Testis (tissue), 3 donors: ENCODE measurements around the gene THEMIS. TPM values are rescaled to one million over a fixed set of nuclear protein-coding genes. Genes with fewer than 3 reads are reported as not detected.

Experiments
- DNase-seq: peaks from one replicate; pipeline ENCODE4 v3.0.0-alpha.2; 2019
- H3K27ac ChIP-seq, 2 donors: fragments of 200-600 bp; sonication (generic); one replicate each; pipeline ENCODE4 v1.5.1; 2019
- H3K27me3 ChIP-seq: fragments of 200-600 bp; sonication (generic); one replicate; pipeline ENCODE4 v1.5.1; 2019
- H3K36me3 ChIP-seq: fragments of 200-600 bp; sonication (generic); one replicate; pipeline ENCODE4 v1.5.1; 2017; ENCODE audit warnings: low read depth; ENCODE audit errors: missing control alignments
- H3K4me1 ChIP-seq: fragments of 200-600 bp; sonication (generic); one replicate; pipeline ENCODE4 v1.5.1; 2019
- H3K4me3 ChIP-seq, 2 donors: fragments of 200-600 bp; sonication (generic); one replicate each; pipeline ENCODE4 v1.5.1; 2017 to 2019
- H3K9me3 ChIP-seq: fragments of 200-600 bp; sonication (generic); one replicate; pipeline ENCODE4 v1.5.1; 2017
- CTCF ChIP-seq, 3 experiments: fragments of 450-650 bp in 2 of 3; fragments of 200-600 bp in 1 of 3; sonication (generic) in 1 of 3; IDR thresholded peaks; one replicate each; pipeline ENCODE4 v1.5.1; 2016 to 2019; ENCODE audit warnings: antibody characterized with exemption in 3 of 3, mild to moderate bottlenecking in 2 of 3, moderate library complexity in 1 of 3
- POLR2A ChIP-seq: fragments of 450-650 bp; IDR thresholded peaks from one replicate; pipeline ENCODE4 v1.6.1; 2017; ENCODE audit warnings: antibody characterized with exemption, mild to moderate bottlenecking, moderate library complexity
- WGBS, 2 donors: methylation state at CpG; one replicate each; pipeline ENCODE4 v1.1.5; 2018; 5-methylcytosine and 5-hydroxymethylcytosine counted together
- intact Hi-C: fragments of 100-400 bp; cut with DNase I; formaldehyde crosslinking; loops from one replicate; pipeline ENCODE4 v1.15.1; 2023; ENCODE audit warnings: low total_unique reads
- polyA plus RNA-seq: library from polyadenylated mRNA; stranded (reverse); fragments of 350-450 nt; fragmentation: Illumina TruSeq; extraction: RNeasy Lipid Tissue Mini Kit (QIAGEN cat#74804); gene quantifications from one replicate; pipeline ENCODE4 v1.2.3, GENCODE V29; 2014; ENCODE audit warnings: low read depth, low replicate concordance; ENCODE audit not compliant: insufficient read depth
- total RNA-seq, 2 donors: library from RNA; depleted of rRNA; stranded (reverse); fragments of >200 nt; gene quantifications; one replicate each; pipeline ENCODE4 v1.2.3, GENCODE V29; 2016

The THEMIS gene
- total and polyA plus RNA-seq, 3 donors from 2014 or later = 0.36 to 2.1 (median 0.62) TPM

- no peaks in the 10 kb centered on the region for H3K9me3 ChIP-seq
- no peak overlapping the region for H3K4me3 ChIP-seq
- intact Hi-C loops = no loop called here
- no peak for DNase-seq
- TF ChIP-seq POLR2A = no peak
- TF ChIP-seq CTCF (IDR thresholded peaks at IDR 0.05) = no peak
- H3K27me3 ChIP-seq = no peaks in the 10 kb centered on the region
- H3K4me1 ChIP-seq = no peaks in the 10 kb centered on the region
- H3K36me3 ChIP-seq = no peaks in the 10 kb centered on the region
- no peak overlapping the region for H3K27ac ChIP-seq
Observed at GRCh38 chr6:127866766-127867165, 34.1 kb downstream of the THEMIS start.

DNA sequence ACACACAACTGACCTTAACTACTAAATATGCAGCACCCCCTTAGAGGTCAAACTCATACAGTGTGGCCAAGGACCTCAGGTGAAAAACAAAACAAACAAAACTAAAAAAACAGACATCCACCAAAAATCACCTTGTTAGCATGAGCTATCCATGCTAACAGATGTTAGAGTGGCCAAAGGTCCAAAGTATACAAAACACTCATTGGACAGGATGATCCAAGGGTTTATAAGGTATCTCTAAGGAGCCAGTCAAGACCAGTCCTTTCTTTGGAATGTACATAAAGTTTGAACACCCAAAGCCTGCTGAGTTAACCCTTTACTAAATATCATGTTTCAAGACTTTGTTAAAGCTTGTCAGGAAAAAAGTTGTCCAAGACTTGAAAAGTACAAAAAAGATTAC is 35.8 kb downstream of the THEMIS start:
- TF ChIP-seq POLR2A (no peak), CTCF (IDR thresholded peaks at IDR 0.05) (no peak)
- DNase-seq = no peak
- no peaks in the 10 kb centered on the region for H3K9me3 ChIP-seq
- no peaks in the 10 kb centered on the region for H3K36me3 ChIP-seq
- no peak overlapping the region for H3K27ac ChIP-seq
- intact Hi-C loops = no loop called here
- H3K4me1 ChIP-seq = no peaks in the 10 kb centered on the region
- H3K27me3 ChIP-seq = no peaks in the 10 kb centered on the region
- H3K4me3 ChIP-seq = no peak overlapping the region

DNA sequence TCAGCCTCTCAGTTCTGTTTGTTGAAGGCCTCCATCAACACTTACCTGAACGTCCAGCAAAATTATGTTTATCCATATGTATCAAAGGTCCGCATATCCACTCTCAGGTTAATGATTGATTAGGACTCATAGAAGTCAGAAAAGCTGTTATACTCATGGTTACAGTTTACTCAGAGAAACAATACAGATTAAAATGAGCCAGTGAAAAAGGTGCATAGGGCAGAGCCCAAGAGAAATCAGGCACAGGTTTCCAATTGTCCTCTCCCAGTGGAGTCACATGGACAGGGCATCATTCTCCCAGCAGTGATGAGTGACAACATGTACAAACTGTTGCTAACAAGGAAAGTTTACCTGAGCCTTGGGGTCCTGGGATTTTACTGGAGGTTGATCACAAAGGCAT is 36.2 kb downstream of the THEMIS start:
- no peak overlapping the region for H3K27ac ChIP-seq
- H3K4me1 ChIP-seq = no peaks in the 10 kb centered on the region
- TF ChIP-seq POLR2A (no peak), CTCF (IDR thresholded peaks at IDR 0.05) (no peak)
- no peak overlapping the region for H3K4me3 ChIP-seq
- intact Hi-C loops = no loop called here
- 73 to 90% methylated on average over 2 of the region's 2 CpGs for WGBS, 2 donors
- no peaks in the 10 kb centered on the region for H3K9me3 ChIP-seq
- H3K27me3 ChIP-seq = no peaks in the 10 kb centered on the region
- no peak for DNase-seq
- H3K36me3 ChIP-seq = no peaks in the 10 kb centered on the region

DNA sequence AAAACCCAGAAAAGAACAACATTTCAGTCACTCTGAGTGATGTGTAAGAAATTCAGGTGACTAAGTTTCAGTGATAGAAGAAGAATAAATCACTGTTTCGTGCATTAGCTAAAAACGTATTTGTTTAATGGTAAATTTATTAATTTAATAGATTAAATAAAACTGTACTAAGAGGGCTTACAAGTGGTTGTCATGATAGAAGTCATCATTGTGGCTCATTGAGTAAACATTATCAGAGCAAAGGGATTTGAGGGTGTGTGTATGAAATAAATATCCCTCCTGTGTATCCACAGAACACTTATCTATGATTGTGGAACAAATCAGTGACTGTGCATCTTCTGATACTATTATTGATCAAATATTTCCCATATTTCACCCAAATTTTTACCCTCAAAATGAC is 40.1 kb downstream of the THEMIS start:
- no peak overlapping the region for H3K27ac ChIP-seq
- H3K27me3 ChIP-seq = no peaks in the 10 kb centered on the region
- no peak overlapping the region for H3K4me3 ChIP-seq
- no peak for DNase-seq
- TF ChIP-seq POLR2A (no peak), CTCF (IDR thresholded peaks at IDR 0.05) (no peak)
- H3K9me3 ChIP-seq = no peaks in the 10 kb centered on the region
- H3K36me3 ChIP-seq = no peaks in the 10 kb centered on the region
- intact Hi-C loops = no loop called here
- no peaks in the 10 kb centered on the region for H3K4me1 ChIP-seq
- WGBS, 2 donors = 85 to 92% methylated on average over 2 of the region's 2 CpGs

- Histone ChIP-seq H3K4me1 (no peaks in the 10 kb centered on the region), H3K27me3 (no peaks in the 10 kb centered on the region), H3K4me3 (no peak overlapping the region), H3K9me3 (no peaks in the 10 kb centered on the region), H3K27ac (no peak overlapping the region), H3K36me3 (no peaks in the 10 kb centered on the region)
- intact Hi-C loops = no loop called here
- 77 to 89% methylated on average over 2 of the region's 2 CpGs for WGBS, 2 donors
- TF ChIP-seq POLR2A (no peak), CTCF (IDR thresholded peaks at IDR 0.05) (no peak)
- no peak for DNase-seq
Observed at GRCh38 chr6:127859956-127860355, 40.9 kb downstream of the THEMIS start.
